Epithelial cell of proximal tubule (primary cell): ENCODE results near the gene DCP2. TPM values are rescaled to one million over a fixed set of nuclear protein-coding genes. Genes with fewer than 3 reads are reported as not detected.

Source experiments
- DNase-seq: peaks from one replicate; pipeline ENCODE4 v3.0.0-alpha.2; 2011; ENCODE audit warnings: low read depth
- H3K4me3 ChIP-seq: 2 replicates; pipeline ENCODE4 v1.5.1; 2011; ENCODE audit warnings: low read depth, mild to moderate bottlenecking, low read length
- CTCF ChIP-seq: conservative IDR thresholded peaks from 2 replicates; pipeline ENCODE4 v1.5.1; 2012; ENCODE audit warnings: low read depth, mild to moderate bottlenecking, low read length
- total RNA-seq: library from RNA; depleted of rRNA; stranded (reverse); fragments of >200 nt; gene quantifications from 2 replicates; pipeline ENCODE4 v1.2.3, GENCODE V29; 2015

The DCP2 gene
- total RNA-seq, 1 donor from 2014 or later: 28.9 TPM

- DNase-seq: no peak
- H3K4me3 ChIP-seq: no peak overlapping the region
- no peak for TF ChIP-seq CTCF
Measured at GRCh38 chr5:113048931-113049330, 72.3 kb downstream of the DCP2 start.

GRCh38 chr5:113050721-113051382 lies 74.3 kb downstream of the DCP2 start:
- no peak for TF ChIP-seq CTCF
- no peak overlapping the region for H3K4me3 ChIP-seq
- no peak for DNase-seq

GRCh38 chr5:113052041-113052795 lies 75.6 kb downstream of the DCP2 start:
- DNase-seq: no peak
- no peak for TF ChIP-seq CTCF
- no peak overlapping the region for H3K4me3 ChIP-seq

GRCh38 chr5:113053511-113053995 lies 77.0 kb downstream of the DCP2 start:
- TF ChIP-seq CTCF: no peak
- no peak overlapping the region for H3K4me3 ChIP-seq
- no peak for DNase-seq

GRCh38 chr5:113054899-113055298 lies 78.3 kb downstream of the DCP2 start:
- no peak for DNase-seq
- no peak overlapping the region for H3K4me3 ChIP-seq
- TF ChIP-seq CTCF: no peak

GRCh38 chr5:113056988-113057387 lies 80.4 kb downstream of the DCP2 start:
- no peak for TF ChIP-seq CTCF
- no peak for DNase-seq
- H3K4me3 ChIP-seq: no peak overlapping the region
